HG03139 (cell line): ENCODE results near the gene TCAP.
"Not testable (repeated sequence)": the region's sequence is repeated elsewhere in the genome, so short reads cannot be mapped to it uniquely, and the experiment has no call there.

Source experiments
- ATAC-seq: cut with Tn5 transposase; IDR thresholded peaks from one replicate; pipeline ENCODE4 v1.9.1; 2021; ENCODE audit not compliant: unreplicated experiment

The TCAP gene

DNA sequence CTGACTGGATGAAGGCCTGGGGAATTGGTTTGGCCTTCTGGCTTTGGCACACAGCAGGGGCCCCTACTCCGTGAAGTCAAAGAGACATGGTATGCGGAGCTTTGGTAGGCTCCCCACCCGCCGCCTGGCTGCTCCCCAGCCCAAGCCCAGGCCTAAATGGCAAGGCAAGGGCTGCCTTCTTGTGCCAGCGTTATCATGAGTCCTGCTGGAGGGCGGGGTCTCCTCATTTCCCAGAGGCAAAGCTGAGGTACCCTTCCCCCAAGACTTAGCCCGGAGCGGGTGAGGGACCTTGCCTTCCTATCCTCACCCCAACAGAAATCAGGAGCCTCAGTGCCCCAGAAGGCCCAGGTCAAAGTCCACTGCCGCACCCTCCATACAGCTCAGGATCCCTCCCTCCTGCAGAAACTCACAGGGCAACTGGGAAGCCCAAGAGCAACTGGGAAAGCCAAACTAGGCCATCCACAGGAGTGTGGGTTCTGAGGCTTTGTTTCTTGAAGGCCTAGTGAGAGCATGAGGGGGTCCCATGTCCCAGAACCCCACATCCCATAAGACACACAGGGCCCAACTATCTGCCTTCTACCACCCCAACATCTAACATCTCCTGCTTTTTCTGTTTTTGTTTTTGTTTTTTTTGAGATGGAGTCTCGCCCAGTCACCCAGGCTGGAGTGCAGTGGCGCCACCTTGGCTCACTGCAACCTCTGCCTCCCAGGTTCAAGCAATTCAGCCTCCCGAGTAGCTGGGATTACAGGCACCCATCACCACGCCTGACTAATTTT is 13.4 kb downstream of the TCAP start:
- no peak for ATAC-seq

DNA sequence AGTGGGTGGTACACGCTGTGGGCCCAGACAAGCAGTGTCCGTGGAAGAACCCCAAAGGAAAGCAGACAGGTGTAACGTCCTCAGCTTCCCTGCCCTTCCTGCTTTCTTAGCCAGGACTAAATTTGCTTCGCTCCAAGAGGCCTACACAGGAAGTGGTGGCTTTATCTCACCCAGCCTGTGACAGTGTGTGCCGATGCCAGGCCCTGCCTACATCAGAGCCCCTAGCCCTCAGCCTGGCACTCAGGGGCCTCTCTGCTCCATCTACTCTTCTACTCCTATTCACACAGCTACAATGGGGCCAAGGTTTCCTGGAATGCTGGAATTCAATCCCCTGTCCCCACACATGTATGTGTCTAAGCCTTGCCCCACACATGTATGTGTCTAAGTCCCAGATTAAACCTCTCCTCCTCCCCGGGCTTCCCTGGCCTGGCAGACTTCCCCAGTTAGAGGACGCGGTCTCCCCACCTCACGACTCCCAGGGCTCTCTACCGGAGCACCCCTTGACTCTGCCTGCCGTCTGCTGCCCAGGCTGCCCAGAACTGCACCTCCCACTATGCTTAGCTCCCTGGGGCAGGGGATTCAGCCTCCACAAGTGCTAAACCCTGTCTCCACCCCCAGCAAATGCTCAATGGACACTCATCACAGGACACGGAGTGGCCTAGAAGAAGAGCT is 14.5 kb downstream of the TCAP start:
- ATAC-seq, result no peak

DNA sequence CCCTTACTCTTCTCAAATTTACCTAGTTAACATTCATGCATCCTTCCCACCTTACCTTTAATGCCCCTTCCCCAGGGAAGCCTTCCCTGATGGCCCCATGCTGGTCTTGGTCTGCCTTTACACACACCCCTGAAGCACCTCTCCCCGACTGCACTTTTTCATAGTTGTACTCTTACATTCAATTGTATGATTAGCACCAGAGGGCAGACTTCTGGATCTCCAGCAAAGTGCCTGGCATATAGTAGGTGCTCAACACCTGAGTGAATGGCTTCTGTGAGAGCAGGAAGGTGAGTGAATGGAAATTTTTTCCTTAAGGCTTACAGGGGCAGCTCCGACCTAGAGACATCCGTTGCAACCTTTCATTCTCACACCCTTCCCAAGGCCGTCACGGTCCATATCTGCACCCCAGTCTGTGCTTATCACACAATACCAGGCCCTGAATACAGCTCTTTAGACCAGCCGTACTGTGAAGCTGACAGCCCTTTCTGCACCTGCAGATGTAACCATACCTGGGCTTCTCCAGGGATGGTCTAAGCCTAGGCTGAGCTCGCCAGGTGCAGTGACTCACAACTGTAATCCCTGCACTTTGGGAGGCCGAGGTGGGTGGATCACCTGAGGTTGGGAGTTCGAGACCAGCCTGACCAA is 18.3 kb downstream of the TCAP start:
- no peak for ATAC-seq

GRCh38 chr17:39684369-39685192 is 19.4 kb downstream of the TCAP start:
- ATAC-seq, result no peak

DNA sequence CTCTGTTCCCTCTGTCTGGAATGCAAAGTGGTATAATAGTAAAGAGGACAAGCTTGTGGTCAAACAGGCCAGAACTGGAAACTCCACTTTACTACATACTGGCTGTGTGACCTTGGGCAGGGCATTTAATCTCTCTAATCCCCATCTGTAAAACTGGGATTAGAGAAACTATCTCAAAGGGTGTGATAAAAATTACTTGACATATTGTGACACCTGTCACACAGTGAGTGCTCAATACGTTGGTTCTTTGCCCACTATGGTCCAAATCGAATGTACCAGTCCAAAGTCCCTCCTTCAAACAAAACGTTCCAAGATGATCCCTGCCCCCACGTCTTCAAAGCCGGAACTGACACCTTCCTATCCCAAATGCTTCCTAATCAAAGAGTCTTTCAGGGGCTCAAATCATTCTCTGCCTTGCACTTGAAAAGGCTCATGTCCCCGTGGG is 22.0 kb downstream of the TCAP start:
- ATAC-seq, result no peak

GRCh38 chr17:39687546-39688474 is 22.7 kb downstream of the TCAP start, which contains the start of gene PGAP3:
TSS of gene PGAP3 (minus strand) at chr17:39688057. CDS start at chr17:39688014, 43 bp downstream.
- peak; percentile 82 for ATAC-seq

DNA sequence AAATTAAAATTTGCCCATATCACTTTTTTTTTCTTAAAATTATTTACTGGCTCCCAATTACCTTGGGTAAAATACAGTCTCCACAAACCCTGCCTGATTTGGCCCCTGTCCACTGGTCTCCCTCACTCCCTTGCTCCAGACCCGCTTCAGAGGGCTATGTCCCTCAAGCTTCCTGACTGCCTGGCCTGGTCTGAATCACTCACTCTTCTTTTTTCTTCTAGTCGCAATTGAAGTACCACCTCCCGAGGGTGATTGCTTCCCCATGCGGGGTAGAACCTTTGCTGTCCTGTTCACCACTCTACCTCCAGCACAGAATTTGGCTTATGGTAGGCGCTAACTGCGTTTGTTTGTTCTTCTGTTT is 23.3 kb downstream of the TCAP start:
- ATAC-seq, result no peak

DNA sequence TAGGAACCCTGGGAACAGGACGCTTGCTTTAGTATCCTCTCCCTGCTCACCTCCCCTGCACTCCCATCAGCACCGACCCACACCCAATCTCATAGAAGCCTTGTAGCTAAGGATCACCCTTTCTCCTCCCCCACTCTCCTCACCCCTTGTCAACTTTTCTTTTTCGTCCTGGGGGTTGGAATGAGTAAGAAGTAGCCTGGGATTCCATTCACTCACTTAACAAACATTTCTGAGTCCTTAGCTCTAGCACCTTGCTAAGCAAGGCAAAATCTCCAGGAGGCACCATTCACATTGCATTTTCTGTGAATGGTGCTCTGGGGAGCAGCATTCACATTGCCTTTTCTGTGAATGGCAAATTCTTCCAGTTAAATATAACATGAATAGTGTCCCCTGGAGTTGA is 23.8 kb downstream of the TCAP start:
- no peak for ATAC-seq

DNA sequence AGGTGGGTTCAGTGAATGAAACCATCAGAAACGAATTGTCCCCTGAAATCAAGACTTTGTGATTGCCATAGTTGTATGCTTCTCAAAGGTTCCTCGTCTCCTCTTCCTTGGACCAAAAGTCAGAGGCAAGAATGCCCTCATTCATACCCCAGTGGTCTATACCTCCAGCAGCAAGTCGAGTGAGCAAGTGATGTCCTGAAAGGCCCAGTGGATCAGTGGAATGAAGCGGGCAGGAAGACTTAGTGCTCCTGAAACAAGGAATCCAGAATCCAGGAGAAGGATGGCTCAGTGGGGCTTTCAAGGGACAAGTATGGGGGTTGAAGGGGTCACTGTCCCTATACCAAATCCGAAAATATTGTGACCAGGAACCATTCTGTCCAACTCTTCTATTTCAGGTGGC is 29.4 kb downstream of the TCAP start:
- no peak for ATAC-seq

GRCh38 chr17:39695089-39695474 is 29.9 kb downstream of the TCAP start:
- ATAC-seq, result no peak

- ATAC-seq, result no peak
These were observed 31.6 kb downstream of the TCAP start for GRCh38 chr17:39696731-39697130.

DNA sequence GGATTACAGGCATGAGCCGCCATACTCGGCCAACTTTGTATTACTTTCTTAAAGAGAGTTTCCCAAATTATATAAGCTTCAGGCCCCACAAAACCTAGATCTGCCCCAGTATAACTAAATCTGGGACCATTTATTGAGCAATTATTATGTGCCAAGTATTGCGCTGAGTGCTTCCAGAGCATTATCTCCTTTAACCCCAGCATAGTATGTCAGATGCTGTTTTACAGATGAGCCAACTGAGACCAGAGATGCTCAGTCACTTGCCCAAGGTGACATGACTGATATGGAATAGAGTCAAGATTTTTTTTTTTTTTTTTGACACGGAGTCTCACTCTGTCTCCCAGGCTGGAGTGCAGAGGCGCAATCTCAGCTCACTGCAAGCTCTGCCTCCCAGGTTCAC is 32.8 kb downstream of the TCAP start:
- ATAC-seq, result no peak

- ATAC-seq, result not testable (repeated sequence)
These were observed 34.1 kb downstream of the TCAP start for GRCh38 chr17:39699157-39699817.

DNA sequence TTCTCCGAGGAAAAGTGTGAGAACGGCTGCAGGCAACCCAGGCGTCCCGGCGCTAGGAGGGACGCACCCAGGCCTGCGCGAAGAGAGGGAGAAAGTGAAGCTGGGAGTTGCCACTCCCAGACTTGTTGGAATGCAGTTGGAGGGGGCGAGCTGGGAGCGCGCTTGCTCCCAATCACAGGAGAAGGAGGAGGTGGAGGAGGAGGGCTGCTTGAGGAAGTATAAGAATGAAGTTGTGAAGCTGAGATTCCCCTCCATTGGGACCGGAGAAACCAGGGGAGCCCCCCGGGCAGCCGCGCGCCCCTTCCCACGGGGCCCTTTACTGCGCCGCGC is 34.6 kb downstream of the TCAP start, which contains the start of gene ERBB2:
Gene ERBB2 (plus strand): TSS at position 247 of the 330 bp plus-strand sequence. CDS start 175 bp downstream, outside the sequence.
- no peak for ATAC-seq

DNA sequence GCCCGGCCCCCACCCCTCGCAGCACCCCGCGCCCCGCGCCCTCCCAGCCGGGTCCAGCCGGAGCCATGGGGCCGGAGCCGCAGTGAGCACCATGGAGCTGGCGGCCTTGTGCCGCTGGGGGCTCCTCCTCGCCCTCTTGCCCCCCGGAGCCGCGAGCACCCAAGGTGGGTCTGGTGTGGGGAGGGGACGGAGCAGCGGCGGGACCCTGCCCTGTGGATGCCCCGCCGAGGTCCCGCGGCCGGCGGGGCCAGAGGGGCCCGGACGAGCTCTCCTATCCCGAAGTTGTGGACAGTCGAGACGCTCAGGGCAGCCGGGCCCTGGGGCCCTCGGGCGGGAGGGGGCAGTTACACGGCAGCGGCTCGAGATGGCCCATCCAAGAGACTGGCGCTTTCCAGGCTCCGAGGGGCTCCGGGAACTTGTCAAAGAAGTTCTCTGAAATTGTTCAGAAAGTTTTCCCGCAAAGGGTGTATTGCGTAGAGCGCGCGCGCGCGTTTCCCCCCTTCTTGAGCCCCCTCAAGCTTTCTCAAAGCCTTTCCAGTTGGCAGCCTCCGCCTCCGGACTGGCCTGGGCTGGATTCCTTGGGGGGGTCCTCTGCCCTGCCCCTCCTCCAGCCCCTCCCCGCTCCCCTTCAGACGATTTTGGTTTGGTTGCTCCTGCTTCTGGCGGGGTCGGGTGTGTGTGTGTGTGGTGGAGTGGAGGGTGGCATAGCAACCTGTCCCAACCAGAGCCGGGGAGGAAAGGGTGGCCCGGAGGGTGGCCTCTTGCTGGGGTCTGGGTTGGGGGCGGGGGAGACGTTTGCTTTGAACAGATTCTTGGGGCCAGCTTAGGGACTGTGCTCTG is 35.2 kb downstream of the TCAP start:
- no peak for ATAC-seq

- no peak for ATAC-seq
These were observed 36.0 kb downstream of the TCAP start for GRCh38 chr17:39701012-39701783.

GRCh38 chr17:39701784-39702422 is 36.8 kb downstream of the TCAP start:
- ATAC-seq, result no peak
